Myocyte (in vitro differentiated cells): ENCODE results near the gene CASK. TPM values are rescaled to one million over a fixed set of nuclear protein-coding genes. Genes with fewer than 3 reads are reported as not detected.

Experiments
- DNase-seq: peaks from one replicate; pipeline ENCODE4 v3.0.0-alpha.2; 2012; ENCODE audit warnings: low read depth
- polyA plus RNA-seq: library from polyadenylated mRNA; unstranded; fragments of >200 nt; gene quantifications from one replicate; pipeline ENCODE4 v1.2.1, GENCODE V29; 2012; ENCODE audit warnings: missing spikeins
- total RNA-seq: library from RNA; depleted of rRNA; stranded (reverse); fragments of >200 nt; gene quantifications from 2 replicates; pipeline ENCODE4 v1.2.3, GENCODE V29; 2014

Gene CASK
- 18.4 and 19.7 TPM in 2 replicates for total RNA-seq
- polyA plus RNA-seq: 13.9 TPM

GRCh38 chrX:41923211-41923977 is at the start of gene CASK:
Gene CASK (minus strand): TSS chrX:41923554. CDS start chrX:41922988, 566 bp downstream.
- DNase-seq: peak; percentile 91

- DNase-seq: no peak
Measured at GRCh38 chrX:41971346-41971745, 48.0 kb upstream of the CASK start.

GRCh38 chrX:41970419-41970818 is 47.1 kb upstream of the CASK start:
- DNase-seq: no peak

- DNase-seq: no peak
Measured at GRCh38 chrX:41963348-41963747, 40.0 kb upstream of the CASK start.

- DNase-seq: no peak
Measured at GRCh38 chrX:41960142-41960541, 36.8 kb upstream of the CASK start.

- DNase-seq: no peak
Measured at GRCh38 chrX:41958861-41959260, 35.5 kb upstream of the CASK start.

GRCh38 chrX:41956027-41956426 is 32.7 kb upstream of the CASK start:
- DNase-seq: no peak

- DNase-seq: no peak
Measured at GRCh38 chrX:41952102-41952501, 28.7 kb upstream of the CASK start.

- no peak for DNase-seq
Measured at GRCh38 chrX:41946989-41947612, 23.7 kb upstream of the CASK start.

- no peak for DNase-seq
Measured at GRCh38 chrX:41946235-41946634, 22.9 kb upstream of the CASK start.

- no peak for DNase-seq
Measured at GRCh38 chrX:41935832-41936231, 12.5 kb upstream of the CASK start.

- DNase-seq: no peak
Measured at GRCh38 chrX:41933546-41933945, 10.2 kb upstream of the CASK start.

GRCh38 chrX:41932885-41933284 is 9.5 kb upstream of the CASK start:
- no peak for DNase-seq

- no peak for DNase-seq
Measured at GRCh38 chrX:41931591-41931990, 8.2 kb upstream of the CASK start.

- peak; percentile 40 for DNase-seq
Measured at GRCh38 chrX:41923978-41924683, 777 bp upstream of the CASK start.

GRCh38 chrX:41922431-41923151 is 763 bp downstream of the CASK start:
- DNase-seq: peak; percentile 32

- peak; percentile 32 for DNase-seq
Measured at GRCh38 chrX:41921492-41922430, 1.6 kb downstream of the CASK start.

GRCh38 chrX:41919870-41920269 is 3.5 kb downstream of the CASK start:
- DNase-seq: no peak

GRCh38 chrX:41917517-41917916 is 5.8 kb downstream of the CASK start:
- DNase-seq: no peak

GRCh38 chrX:41913476-41913875 is 9.9 kb downstream of the CASK start:
- DNase-seq: no peak
